ENCODE measurements around the gene TRABD2A.
"Not testable (repeated sequence)": the region's sequence is repeated elsewhere in the genome, so short reads cannot be mapped to it uniquely, and the experiment has no call there.

TRABD2A gene

GRCh38 chr2:84776011-84776410 lies 104.9 kb downstream of the TRABD2A start:
- no peak for DNase-seq (ENCODE audit: low read depth)
- no peak overlapping the region for H3K4me3 ChIP-seq (ENCODE audit: low read depth, low read length)
- TF ChIP-seq POLR2A (IDR thresholded peaks at IDR 0.05; ENCODE audit: extremely low read depth, insufficient read length): no peak
- TF ChIP-seq, protein P1, sequence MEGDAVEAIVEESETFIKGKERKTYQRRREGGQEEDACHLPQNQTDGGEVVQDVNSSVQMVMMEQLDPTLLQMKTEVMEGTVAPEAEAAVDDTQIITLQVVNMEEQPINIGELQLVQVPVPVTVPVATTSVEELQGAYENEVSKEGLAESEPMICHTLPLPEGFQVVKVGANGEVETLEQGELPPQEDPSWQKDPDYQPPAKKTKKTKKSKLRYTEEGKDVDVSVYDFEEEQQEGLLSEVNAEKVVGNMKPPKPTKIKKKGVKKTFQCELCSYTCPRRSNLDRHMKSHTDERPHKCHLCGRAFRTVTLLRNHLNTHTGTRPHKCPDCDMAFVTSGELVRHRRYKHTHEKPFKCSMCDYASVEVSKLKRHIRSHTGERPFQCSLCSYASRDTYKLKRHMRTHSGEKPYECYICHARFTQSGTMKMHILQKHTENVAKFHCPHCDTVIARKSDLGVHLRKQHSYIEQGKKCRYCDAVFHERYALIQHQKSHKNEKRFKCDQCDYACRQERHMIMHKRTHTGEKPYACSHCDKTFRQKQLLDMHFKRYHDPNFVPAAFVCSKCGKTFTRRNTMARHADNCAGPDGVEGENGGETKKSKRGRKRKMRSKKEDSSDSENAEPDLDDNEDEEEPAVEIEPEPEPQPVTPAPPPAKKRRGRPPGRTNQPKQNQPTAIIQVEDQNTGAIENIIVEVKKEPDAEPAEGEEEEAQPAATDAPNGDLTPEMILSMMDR (IDR thresholded peaks at IDR 0.05; ENCODE audit: low read depth, low read length): no peak
- TF ChIP-seq, protein P2, sequence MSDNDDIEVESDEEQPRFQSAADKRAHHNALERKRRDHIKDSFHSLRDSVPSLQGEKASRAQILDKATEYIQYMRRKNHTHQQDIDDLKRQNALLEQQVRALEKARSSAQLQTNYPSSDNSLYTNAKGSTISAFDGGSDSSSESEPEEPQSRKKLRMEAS (IDR thresholded peaks at IDR 0.05; ENCODE audit: low read depth, low read length): no peak
- TF ChIP-seq MYC (IDR thresholded peaks at IDR 0.05; ENCODE audit: low read depth, low read length): no peak

- not testable (repeated sequence) for DNase-seq (ENCODE audit: low read depth); H3K4me3 ChIP-seq (ENCODE audit: low read depth, low read length)
These were observed 107.3 kb downstream of the TRABD2A start for GRCh38 chr2:84773562-84773961.
